Activated naive CD4-positive, alpha-beta T cell treated with anti-CD3 and anti-CD28 coated beads, Interleukin-2, amount 50 U/mL, for 24 hours (primary cell): ENCODE data around the gene ANXA9.

ENCODE experiments used
- H3K27ac Mint-ChIP-seq: one replicate; pipeline ENCODE4 v1.8.0; 2021; ENCODE audit warnings: mild to moderate bottlenecking, mixed read lengths
- H3K27me3 Mint-ChIP-seq: one replicate; pipeline ENCODE4 v1.8.0; 2021; ENCODE audit warnings: mixed read lengths
- H3K36me3 Mint-ChIP-seq: one replicate; pipeline ENCODE4 v1.8.0; 2021; ENCODE audit warnings: mixed read lengths
- H3K4me1 Mint-ChIP-seq: one replicate; pipeline ENCODE4 v1.8.0; 2021; ENCODE audit warnings: mixed read lengths
- H3K4me3 Mint-ChIP-seq: one replicate; pipeline ENCODE4 v1.8.0; 2021; ENCODE audit warnings: mild to moderate bottlenecking, mixed read lengths
- H3K9me3 Mint-ChIP-seq: one replicate; pipeline ENCODE4 v1.8.0; 2021; ENCODE audit warnings: mixed read lengths

Gene ANXA9

GRCh38 chr1:150981805-150982712 lies at the start of gene ANXA9:
TSS of gene ANXA9 (plus strand) at chr1:150982292. CDS start at chr1:150983106, 814 bp downstream.
- H3K9me3 Mint-ChIP-seq, result no peaks in the 10 kb centered on the region
- no peak within 1 kb of the TSS for H3K27ac Mint-ChIP-seq
- H3K27me3 Mint-ChIP-seq, result no peaks in the 10 kb centered on the region
- H3K36me3 Mint-ChIP-seq, result no peaks in the 10 kb centered on the region
- H3K4me3 Mint-ChIP-seq, result no peak within 1 kb of the TSS
- H3K4me1 Mint-ChIP-seq, result peaks cover 27% of the 10 kb centered on the region

- Mint-ChIP-seq H3K4me1 (peaks cover 4% of the 10 kb centered on the region), H3K36me3 (peaks cover 21% of the 10 kb centered on the region), H3K27ac (no peak overlapping the region), H3K27me3 (no peaks in the 10 kb centered on the region), H3K4me3 (no peak overlapping the region), H3K9me3 (no peaks in the 10 kb centered on the region)
Observed at GRCh38 chr1:150944856-150945255, 37.2 kb upstream of the ANXA9 start.

GRCh38 chr1:150954708-150955107 lies 27.4 kb upstream of the ANXA9 start:
- Mint-ChIP-seq H3K27me3 (no peaks in the 10 kb centered on the region), H3K9me3 (no peaks in the 10 kb centered on the region), H3K36me3 (peaks cover 27% of the 10 kb centered on the region), H3K4me1 (no peaks in the 10 kb centered on the region), H3K27ac (no peak overlapping the region), H3K4me3 (no peak overlapping the region)

GRCh38 chr1:150955280-150955679 lies 26.8 kb upstream of the ANXA9 start:
- no peaks in the 10 kb centered on the region for H3K27me3 Mint-ChIP-seq
- H3K36me3 Mint-ChIP-seq, result peaks cover 27% of the 10 kb centered on the region
- peak overlapping the region; percentile 5 for H3K27ac Mint-ChIP-seq
- H3K9me3 Mint-ChIP-seq, result no peaks in the 10 kb centered on the region
- H3K4me3 Mint-ChIP-seq, result no peak overlapping the region
- no peaks in the 10 kb centered on the region for H3K4me1 Mint-ChIP-seq

- H3K27ac Mint-ChIP-seq, result no peak overlapping the region
- no peaks in the 10 kb centered on the region for H3K4me1 Mint-ChIP-seq
- H3K36me3 Mint-ChIP-seq, result peaks cover 20% of the 10 kb centered on the region
- no peak overlapping the region for H3K4me3 Mint-ChIP-seq
- H3K27me3 Mint-ChIP-seq, result no peaks in the 10 kb centered on the region
- H3K9me3 Mint-ChIP-seq, result no peaks in the 10 kb centered on the region
Observed at GRCh38 chr1:150957666-150958065, 24.4 kb upstream of the ANXA9 start.

GRCh38 chr1:150960646-150961045 lies 21.4 kb upstream of the ANXA9 start:
- Mint-ChIP-seq H3K9me3 (no peaks in the 10 kb centered on the region), H3K4me3 (no peak overlapping the region), H3K27me3 (no peaks in the 10 kb centered on the region), H3K27ac (no peak overlapping the region), H3K36me3 (peaks cover 10% of the 10 kb centered on the region), H3K4me1 (no peaks in the 10 kb centered on the region)

- Mint-ChIP-seq H3K36me3 (peaks cover 16% of the 10 kb centered on the region), H3K4me1 (no peaks in the 10 kb centered on the region), H3K4me3 (no peak overlapping the region), H3K27me3 (no peaks in the 10 kb centered on the region), H3K9me3 (no peaks in the 10 kb centered on the region), H3K27ac (no peak overlapping the region)
Observed at GRCh38 chr1:150961756-150962155, 20.3 kb upstream of the ANXA9 start.

GRCh38 chr1:150963321-150964163 lies 18.6 kb upstream of the ANXA9 start:
- no peak overlapping the region for H3K4me3 Mint-ChIP-seq
- H3K4me1 Mint-ChIP-seq, result peaks cover under 1% of the 10 kb centered on the region
- peak overlapping the region; percentile 23 for H3K27ac Mint-ChIP-seq
- no peaks in the 10 kb centered on the region for H3K27me3 Mint-ChIP-seq
- H3K9me3 Mint-ChIP-seq, result no peaks in the 10 kb centered on the region
- H3K36me3 Mint-ChIP-seq, result peaks cover 19% of the 10 kb centered on the region

- no peak overlapping the region for H3K27ac Mint-ChIP-seq
- H3K36me3 Mint-ChIP-seq, result peaks cover 18% of the 10 kb centered on the region
- no peaks in the 10 kb centered on the region for H3K27me3 Mint-ChIP-seq
- H3K4me1 Mint-ChIP-seq, result peaks cover 5% of the 10 kb centered on the region
- no peaks in the 10 kb centered on the region for H3K9me3 Mint-ChIP-seq
- no peak overlapping the region for H3K4me3 Mint-ChIP-seq
Observed at GRCh38 chr1:150964164-150964489, 18.0 kb upstream of the ANXA9 start.

- Mint-ChIP-seq H3K27me3 (no peaks in the 10 kb centered on the region), H3K4me1 (peaks cover 9% of the 10 kb centered on the region), H3K36me3 (peaks cover 13% of the 10 kb centered on the region), H3K4me3 (no peak overlapping the region), H3K27ac (peak overlapping the region; percentile 55), H3K9me3 (no peaks in the 10 kb centered on the region)
Observed at GRCh38 chr1:150965605-150966004, 16.5 kb upstream of the ANXA9 start.

GRCh38 chr1:150966011-150966410 lies 16.1 kb upstream of the ANXA9 start:
- H3K27ac Mint-ChIP-seq, result no peak overlapping the region
- peaks cover 13% of the 10 kb centered on the region for H3K4me1 Mint-ChIP-seq
- no peak overlapping the region for H3K4me3 Mint-ChIP-seq
- peaks cover 13% of the 10 kb centered on the region for H3K36me3 Mint-ChIP-seq
- H3K9me3 Mint-ChIP-seq, result no peaks in the 10 kb centered on the region
- no peaks in the 10 kb centered on the region for H3K27me3 Mint-ChIP-seq

GRCh38 chr1:150967936-150968335 lies 14.2 kb upstream of the ANXA9 start:
- Mint-ChIP-seq H3K36me3 (peaks cover 15% of the 10 kb centered on the region), H3K27me3 (no peaks in the 10 kb centered on the region), H3K4me3 (no peak overlapping the region), H3K9me3 (no peaks in the 10 kb centered on the region), H3K27ac (no peak overlapping the region), H3K4me1 (peaks cover 32% of the 10 kb centered on the region)

GRCh38 chr1:150968491-150968890 lies 13.6 kb upstream of the ANXA9 start:
- H3K4me1 Mint-ChIP-seq, result peaks cover 36% of the 10 kb centered on the region
- no peaks in the 10 kb centered on the region for H3K9me3 Mint-ChIP-seq
- no peak overlapping the region for H3K4me3 Mint-ChIP-seq
- peaks cover 15% of the 10 kb centered on the region for H3K36me3 Mint-ChIP-seq
- peak overlapping the region; percentile 93 for H3K27ac Mint-ChIP-seq
- no peaks in the 10 kb centered on the region for H3K27me3 Mint-ChIP-seq

GRCh38 chr1:150969626-150970025 lies 12.5 kb upstream of the ANXA9 start:
- H3K36me3 Mint-ChIP-seq, result peaks cover 13% of the 10 kb centered on the region
- H3K4me1 Mint-ChIP-seq, result peaks cover 36% of the 10 kb centered on the region
- no peak overlapping the region for H3K27ac Mint-ChIP-seq
- H3K4me3 Mint-ChIP-seq, result no peak overlapping the region
- H3K27me3 Mint-ChIP-seq, result no peaks in the 10 kb centered on the region
- no peaks in the 10 kb centered on the region for H3K9me3 Mint-ChIP-seq

- Mint-ChIP-seq H3K4me3 (peak overlapping the region; percentile 15), H3K27me3 (no peaks in the 10 kb centered on the region)
Observed at GRCh38 chr1:150970808-150971582, 11.1 kb upstream of the ANXA9 start.

More at GRCh38 chr1:150970808-150971582, 11.1 kb upstream of the ANXA9 start:
- H3K36me3 Mint-ChIP-seq, result peaks cover 13% of the 10 kb centered on the region
- H3K9me3 Mint-ChIP-seq, result no peaks in the 10 kb centered on the region
- H3K4me1 Mint-ChIP-seq, result peaks cover 43% of the 10 kb centered on the region
- peak overlapping the region; percentile 86 for H3K27ac Mint-ChIP-seq
